Neural cell (in vitro differentiated cells): ENCODE results near the gene MYG1.

Experiments
- EZH2 ChIP-seq: fragments of 200-600, 300-800 bp; shearing (Covaris generic), sonication (generic); IDR thresholded peaks from 2 replicates; pipeline ENCODE4 v1.6.1; 2014; ENCODE audit warnings: antibody characterized with exemption, low read length, borderline replicate concordance, mild to moderate bottlenecking; ENCODE audit not compliant: insufficient read depth, poor library complexity, severe bottlenecking
- RAD21 ChIP-seq: fragments of 450-650 bp; conservative IDR thresholded peaks from 2 replicates; pipeline ENCODE4 v1.6.1; 2014; ENCODE audit warnings: antibody characterized with exemption, mild to moderate bottlenecking, moderate library complexity
- SMC3 ChIP-seq: fragments of 450-650 bp; conservative IDR thresholded peaks from 2 replicates; pipeline ENCODE4 v1.6.1; 2014; ENCODE audit warnings: antibody characterized with exemption, mild to moderate bottlenecking, moderate library complexity; ENCODE audit not compliant: poor library complexity
- TF ChIP-seq, protein P1 (sequence below): fragments of 450-650 bp; IDR thresholded peaks from 2 replicates; pipeline ENCODE4 v1.5.1; 2014; ENCODE audit warnings: antibody characterized with exemption, mild to moderate bottlenecking, moderate library complexity; ENCODE audit not compliant: poor library complexity, severe bottlenecking
- TF ChIP-seq, protein P2 (sequence below): IDR thresholded peaks from 2 replicates; pipeline ENCODE4 v1.6.1; 2012; ENCODE audit warnings: borderline replicate concordance

DNA sequence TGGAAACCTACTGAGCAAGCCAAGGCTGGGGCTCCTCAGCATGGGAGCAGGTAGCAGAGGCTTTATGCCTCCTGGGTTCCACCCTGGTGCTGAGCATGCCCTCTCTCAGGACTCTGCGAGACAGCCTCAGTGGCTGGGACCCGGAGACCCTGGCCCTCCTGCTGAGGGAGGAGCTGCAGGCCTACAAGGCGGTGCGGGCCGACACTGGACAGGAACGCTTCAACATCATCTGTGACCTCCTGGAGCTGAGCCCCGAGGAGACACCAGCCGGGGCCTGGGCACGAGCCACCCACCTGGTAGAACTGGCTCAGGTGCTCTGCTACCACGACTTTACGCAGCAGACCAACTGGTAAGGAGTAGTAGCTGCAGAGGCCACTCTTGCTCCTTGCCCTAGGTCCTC is 23.0 kb upstream of the MYG1 start:
- TF ChIP-seq, protein P1, sequence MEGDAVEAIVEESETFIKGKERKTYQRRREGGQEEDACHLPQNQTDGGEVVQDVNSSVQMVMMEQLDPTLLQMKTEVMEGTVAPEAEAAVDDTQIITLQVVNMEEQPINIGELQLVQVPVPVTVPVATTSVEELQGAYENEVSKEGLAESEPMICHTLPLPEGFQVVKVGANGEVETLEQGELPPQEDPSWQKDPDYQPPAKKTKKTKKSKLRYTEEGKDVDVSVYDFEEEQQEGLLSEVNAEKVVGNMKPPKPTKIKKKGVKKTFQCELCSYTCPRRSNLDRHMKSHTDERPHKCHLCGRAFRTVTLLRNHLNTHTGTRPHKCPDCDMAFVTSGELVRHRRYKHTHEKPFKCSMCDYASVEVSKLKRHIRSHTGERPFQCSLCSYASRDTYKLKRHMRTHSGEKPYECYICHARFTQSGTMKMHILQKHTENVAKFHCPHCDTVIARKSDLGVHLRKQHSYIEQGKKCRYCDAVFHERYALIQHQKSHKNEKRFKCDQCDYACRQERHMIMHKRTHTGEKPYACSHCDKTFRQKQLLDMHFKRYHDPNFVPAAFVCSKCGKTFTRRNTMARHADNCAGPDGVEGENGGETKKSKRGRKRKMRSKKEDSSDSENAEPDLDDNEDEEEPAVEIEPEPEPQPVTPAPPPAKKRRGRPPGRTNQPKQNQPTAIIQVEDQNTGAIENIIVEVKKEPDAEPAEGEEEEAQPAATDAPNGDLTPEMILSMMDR = no peak
- TF ChIP-seq, protein P2, sequence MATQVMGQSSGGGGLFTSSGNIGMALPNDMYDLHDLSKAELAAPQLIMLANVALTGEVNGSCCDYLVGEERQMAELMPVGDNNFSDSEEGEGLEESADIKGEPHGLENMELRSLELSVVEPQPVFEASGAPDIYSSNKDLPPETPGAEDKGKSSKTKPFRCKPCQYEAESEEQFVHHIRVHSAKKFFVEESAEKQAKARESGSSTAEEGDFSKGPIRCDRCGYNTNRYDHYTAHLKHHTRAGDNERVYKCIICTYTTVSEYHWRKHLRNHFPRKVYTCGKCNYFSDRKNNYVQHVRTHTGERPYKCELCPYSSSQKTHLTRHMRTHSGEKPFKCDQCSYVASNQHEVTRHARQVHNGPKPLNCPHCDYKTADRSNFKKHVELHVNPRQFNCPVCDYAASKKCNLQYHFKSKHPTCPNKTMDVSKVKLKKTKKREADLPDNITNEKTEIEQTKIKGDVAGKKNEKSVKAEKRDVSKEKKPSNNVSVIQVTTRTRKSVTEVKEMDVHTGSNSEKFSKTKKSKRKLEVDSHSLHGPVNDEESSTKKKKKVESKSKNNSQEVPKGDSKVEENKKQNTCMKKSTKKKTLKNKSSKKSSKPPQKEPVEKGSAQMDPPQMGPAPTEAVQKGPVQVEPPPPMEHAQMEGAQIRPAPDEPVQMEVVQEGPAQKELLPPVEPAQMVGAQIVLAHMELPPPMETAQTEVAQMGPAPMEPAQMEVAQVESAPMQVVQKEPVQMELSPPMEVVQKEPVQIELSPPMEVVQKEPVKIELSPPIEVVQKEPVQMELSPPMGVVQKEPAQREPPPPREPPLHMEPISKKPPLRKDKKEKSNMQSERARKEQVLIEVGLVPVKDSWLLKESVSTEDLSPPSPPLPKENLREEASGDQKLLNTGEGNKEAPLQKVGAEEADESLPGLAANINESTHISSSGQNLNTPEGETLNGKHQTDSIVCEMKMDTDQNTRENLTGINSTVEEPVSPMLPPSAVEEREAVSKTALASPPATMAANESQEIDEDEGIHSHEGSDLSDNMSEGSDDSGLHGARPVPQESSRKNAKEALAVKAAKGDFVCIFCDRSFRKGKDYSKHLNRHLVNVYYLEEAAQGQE = no peak
- no peak for TF ChIP-seq EZH2
- TF ChIP-seq RAD21 = no peak
- no peak for TF ChIP-seq SMC3
